ENCODE measurements around the gene IL1RAPL1.
"Not testable (repeated sequence)": the region's sequence is repeated elsewhere in the genome, so short reads cannot be mapped to it uniquely, and the experiment has no call there.

IL1RAPL1 gene

GRCh38 chrX:28773807-28774206 lies 186.6 kb downstream of the IL1RAPL1 start:
- DNase-seq (ENCODE audit: low read depth, low spot score) = no peak
- in situ Hi-C loops (cut with HindIII; ENCODE audit: low sequenced_read_pairs) = no loop called here
- no peak overlapping the region for H3K4me3 ChIP-seq (ENCODE audit: low read depth, low read length)
- TF ChIP-seq CTCF (IDR thresholded peaks at IDR 0.05; ENCODE audit: low read depth, low read length) = no peak

- peak; percentile 74 for DNase-seq (ENCODE audit: low read depth, low spot score)
- no peak for TF ChIP-seq CTCF (IDR thresholded peaks at IDR 0.05; ENCODE audit: low read depth, low read length)
- no peak overlapping the region for H3K4me3 ChIP-seq (ENCODE audit: low read depth, low read length)
- in situ Hi-C loops (cut with HindIII; ENCODE audit: low sequenced_read_pairs) = no loop called here
These were observed 200.0 kb downstream of the IL1RAPL1 start for GRCh38 chrX:28787206-28787605.

GRCh38 chrX:28800671-28801070 lies 213.4 kb downstream of the IL1RAPL1 start:
- in situ Hi-C loops (cut with HindIII; ENCODE audit: low sequenced_read_pairs); DNase-seq (ENCODE audit: low read depth, low spot score); H3K4me3 ChIP-seq (ENCODE audit: low read depth, low read length): not testable (repeated sequence)

- TF ChIP-seq CTCF (IDR thresholded peaks at IDR 0.05; ENCODE audit: low read depth, low read length) = no peak
- in situ Hi-C loops (cut with HindIII; ENCODE audit: low sequenced_read_pairs) = no loop called here
- H3K4me3 ChIP-seq (ENCODE audit: low read depth, low read length) = no peak overlapping the region
- peak; percentile 6 for DNase-seq (ENCODE audit: low read depth, low spot score)
These were observed 215.4 kb downstream of the IL1RAPL1 start for GRCh38 chrX:28802625-28803024.

GRCh38 chrX:28835991-28836390 lies 248.7 kb downstream of the IL1RAPL1 start:
- no peak overlapping the region for H3K4me3 ChIP-seq (ENCODE audit: low read depth, low read length)
- in situ Hi-C loops (cut with HindIII; ENCODE audit: low sequenced_read_pairs) = no loop called here
- no peak for DNase-seq (ENCODE audit: low read depth, low spot score)
- no peak for TF ChIP-seq CTCF (IDR thresholded peaks at IDR 0.05; ENCODE audit: low read depth, low read length)

- no peak for TF ChIP-seq CTCF (IDR thresholded peaks at IDR 0.05; ENCODE audit: low read depth, low read length)
- no peak overlapping the region for H3K4me3 ChIP-seq (ENCODE audit: low read depth, low read length)
- no peak for DNase-seq (ENCODE audit: low read depth, low spot score)
- in situ Hi-C loops (cut with HindIII; ENCODE audit: low sequenced_read_pairs) = no loop called here
These were observed 256.6 kb downstream of the IL1RAPL1 start for GRCh38 chrX:28843817-28844216.

GRCh38 chrX:28847423-28847822 lies 260.2 kb downstream of the IL1RAPL1 start:
- no peak for TF ChIP-seq CTCF (IDR thresholded peaks at IDR 0.05; ENCODE audit: low read depth, low read length)
- DNase-seq (ENCODE audit: low read depth, low spot score) = peak; percentile 50
- no peak overlapping the region for H3K4me3 ChIP-seq (ENCODE audit: low read depth, low read length)
- in situ Hi-C loops (cut with HindIII; ENCODE audit: low sequenced_read_pairs) = no loop called here
